Panc1 (cell line): ENCODE data around the gene CUX1. TPM values are rescaled to one million over a fixed set of nuclear protein-coding genes. Genes with fewer than 3 reads are reported as not detected.

ENCODE experiments used
- ATAC-seq: fragments of 200-7000 bp; cut with Tn5 transposase; 2 replicates; pipeline ENCODE4 v1.9.1; 2020; ENCODE audit warnings: mild to moderate bottlenecking, moderate library complexity
- BruUV-seq: library from RNA; stranded (reverse); fragments of 400-500 nt; replicated peaks from 2 replicates; lab custom pipeline; 2021; lab: Mats Ljungman, UMichigan
- CTCF ChIA-PET: fragments of 300-600 bp; sonication (Branson Sonifier 250); formaldehyde crosslinking; loops from one replicate; lab custom pipeline; 2022; ENCODE audit warnings: antibody characterized with exemption; lab: Charles Lee
- POLR2A ChIA-PET: fragments of 300-600 bp; sonication (Branson Sonifier 250); formaldehyde crosslinking; loops from one replicate; lab custom pipeline; 2022; ENCODE audit warnings: antibody characterized with exemption; lab: Charles Lee
- DNase-seq: peaks from one replicate; pipeline ENCODE4 v3.0.0-alpha.2; 2010; ENCODE audit warnings: low read depth, low spot score
- H3K27ac ChIP-seq: 2 replicates; pipeline ENCODE4 v1.5.1; 2011; ENCODE audit warnings: mild to moderate bottlenecking, low read length, inconsistent platforms
- H3K27me3 ChIP-seq: fragments of 200-500 bp; sonication (Bioruptor generic); 2 replicates; pipeline ENCODE4 v1.6.0; 2014; ENCODE audit warnings: low read length, inconsistent platforms; ENCODE audit not compliant: control insufficient read depth, insufficient read depth
- H3K36me3 ChIP-seq: fragments of 200-500 bp; sonication (Bioruptor generic); 2 replicates; pipeline ENCODE4 v1.5.1; 2014; ENCODE audit warnings: inconsistent platforms, mild to moderate bottlenecking, low read length, moderate library complexity; ENCODE audit not compliant: control insufficient read depth, insufficient read depth
- H3K4me1 ChIP-seq: 2 replicates; pipeline ENCODE4 v1.5.1; 2011; ENCODE audit warnings: inconsistent platforms, mild to moderate bottlenecking, low read length, moderate library complexity; ENCODE audit not compliant: control insufficient read depth, insufficient read depth
- H3K4me3 ChIP-seq, 2 experiments: 2 replicates each; pipeline ENCODE4 v1.5.1; 2011 to 2012; ENCODE audit warnings: low read depth in 2 of 2, low read length in 2 of 2, mild to moderate bottlenecking in 2 of 2, inconsistent platforms in 1 of 2, moderate library complexity in 1 of 2
- H3K9me3 ChIP-seq: fragments of 200-500 bp; sonication (Bioruptor generic); 2 replicates; pipeline ENCODE4 v1.5.1; 2014; ENCODE audit warnings: low read depth, mild to moderate bottlenecking, inconsistent platforms, low read length, moderate library complexity; ENCODE audit not compliant: control insufficient read depth, insufficient read depth
- CTCF ChIP-seq: fragments of 450-650 bp; IDR thresholded peaks from 2 replicates; pipeline ENCODE4 v1.5.1; 2017; ENCODE audit warnings: mild to moderate bottlenecking
- POLR2AphosphoS5 ChIP-seq: IDR thresholded peaks from 2 replicates; pipeline ENCODE4 v1.6.1; 2012; ENCODE audit warnings: mild to moderate bottlenecking, low read depth, low read length, moderate library complexity
- REST ChIP-seq, 2 experiments: IDR thresholded peaks; 2 replicates each; pipeline ENCODE4 v1.6.1; 2011 to 2012; ENCODE audit warnings: low read depth in 2 of 2, control low read depth in 1 of 2, low read length in 1 of 2, mild to moderate bottlenecking in 1 of 2, moderate library complexity in 1 of 2; ENCODE audit not compliant: insufficient read depth in 1 of 2
- SIN3A ChIP-seq: IDR thresholded peaks from 2 replicates; pipeline ENCODE4 v1.6.1; 2012; ENCODE audit warnings: low read depth, mild to moderate bottlenecking, low read length, moderate library complexity, borderline replicate concordance; ENCODE audit not compliant: insufficient read depth
- TCF7L2 ChIP-seq: IDR thresholded peaks from 2 replicates; pipeline ENCODE4 v1.6.1; 2011; ENCODE audit warnings: mild to moderate bottlenecking, low read depth, low read length, inconsistent platforms
- in situ Hi-C: cut with HindIII; loops from 2 replicates; pipeline ENCODE4 v1.10.0; 2016; ENCODE audit warnings: low sequenced_read_pairs, low pct_unique_long_range_greater_than_20kb
- intact Hi-C: fragments of 100-400 bp; cut with micrococcal nuclease; formaldehyde crosslinking; loops from one replicate; pipeline ENCODE4 v1.10.0; 2022; ENCODE audit not compliant: unreplicated experiment
- total RNA-seq: library from RNA; stranded (reverse); gene quantifications from one replicate; pipeline ENCODE4 v1.2.1, GENCODE V29; 2021; ENCODE audit not compliant: unreplicated experiment

Gene CUX1
- total RNA-seq, 1 experiment from 2014 or later = 50.9 TPM

- DNase-seq = no peak
- no peak overlapping the region for H3K4me3 ChIP-seq
- no peaks in the 10 kb centered on the region for H3K36me3 ChIP-seq
- TF ChIP-seq CTCF (no peak), POLR2AphosphoS5 (no peak), TCF7L2 (no peak), SIN3A (no peak), REST (IDR thresholded peaks at IDR 0.05; ENCODE audit: insufficient read depth in 1 of 2, low read depth in 2 of 2, low read length in 1 of 2) (no peak)
- no peak overlapping the region for H3K27ac ChIP-seq
- in situ Hi-C loops = no loop called here
- no peak for ATAC-seq
- no peaks in the 10 kb centered on the region for H3K9me3 ChIP-seq
- BruUV-seq = no TSS peak
- intact Hi-C loops = no loop called here
- ChIA-PET POLR2A (interaction anchor here (0.6 kb wide), 1 partner anchor 747 kb away, joined by 14 read pairs; no protein-coding TSS in a partner anchor), CTCF (no interaction called here)
- no peaks in the 10 kb centered on the region for H3K27me3 ChIP-seq
- no peaks in the 10 kb centered on the region for H3K4me1 ChIP-seq
Measured at GRCh38 chr7:102216573-102217314, 399.3 kb downstream of the CUX1 start.

- Histone ChIP-seq H3K36me3 (no peaks in the 10 kb centered on the region), H3K4me3 (no peak overlapping the region), H3K4me1 (no peaks in the 10 kb centered on the region), H3K9me3 (no peaks in the 10 kb centered on the region), H3K27me3 (no peaks in the 10 kb centered on the region), H3K27ac (no peak overlapping the region)
- CTCF ChIA-PET = no interaction called here
- ATAC-seq (0 out of 2 replicates have a peak, but pooled peaks have one; percentile 36), DNase-seq (no peak)
- intact Hi-C loops = no loop called here
- POLR2A ChIA-PET = no interaction called here
- in situ Hi-C loops = no loop called here
- TF ChIP-seq TCF7L2 (no peak), REST (IDR thresholded peaks at IDR 0.05; ENCODE audit: insufficient read depth in 1 of 2, low read depth in 2 of 2, low read length in 1 of 2) (no peak), POLR2AphosphoS5 (no peak), CTCF (no peak), SIN3A (no peak)
- no TSS peak for BruUV-seq
Measured at GRCh38 chr7:102220229-102220850, 402.9 kb downstream of the CUX1 start.
